22Rv1 (cell line): ENCODE results near the gene ZNF302.

Source experiments
- H3K27ac ChIP-seq: fragments of 450-650 bp; 2 replicates; pipeline ENCODE4 v1.5.1; 2017
- CTCF ChIP-seq: fragments of 450-650 bp; IDR thresholded peaks from 2 replicates; pipeline ENCODE4 v1.5.1; 2017; ENCODE audit warnings: mild to moderate bottlenecking
- ZFX ChIP-seq: fragments of 450-650 bp; IDR thresholded peaks from 2 replicates; pipeline ENCODE4 v1.6.1; 2017; ENCODE audit warnings: antibody characterized with exemption, borderline replicate concordance

The ZNF302 gene

GRCh38 chr19:34713262-34713637 lies 35.8 kb downstream of the ZNF302 start:
- no peak for TF ChIP-seq CTCF
- no peak for TF ChIP-seq ZFX
- no peak overlapping the region for H3K27ac ChIP-seq

- TF ChIP-seq ZFX (no peak), CTCF (no peak)
- no peak overlapping the region for H3K27ac ChIP-seq
Measured at GRCh38 chr19:34715357-34715756, 37.9 kb downstream of the ZNF302 start.

GRCh38 chr19:34722353-34722752 lies 44.9 kb downstream of the ZNF302 start:
- TF ChIP-seq ZFX, result no peak
- TF ChIP-seq CTCF, result no peak
- no peak overlapping the region for H3K27ac ChIP-seq

DNA sequence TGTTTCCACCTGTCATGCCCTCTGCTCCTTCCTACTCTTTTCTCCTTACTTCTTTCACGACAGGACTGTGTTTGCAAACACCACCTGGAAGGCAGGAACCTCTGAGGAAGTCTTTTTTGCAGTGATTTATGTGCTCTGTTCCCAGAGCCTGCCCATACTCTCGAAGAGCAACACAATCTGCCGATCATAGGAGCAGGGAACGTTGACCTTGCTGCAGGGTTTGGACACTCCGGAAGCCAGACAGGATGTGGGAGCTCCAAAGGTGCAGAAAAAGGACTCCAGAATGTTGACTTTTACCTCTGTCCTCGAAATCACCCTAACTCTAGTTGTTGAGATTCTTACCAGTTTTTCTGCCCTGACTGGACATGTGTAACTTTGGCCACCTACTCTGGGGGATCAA lies 47.9 kb downstream of the ZNF302 start:
- H3K27ac ChIP-seq, result no peak overlapping the region
- TF ChIP-seq CTCF (no peak), ZFX (no peak)

DNA sequence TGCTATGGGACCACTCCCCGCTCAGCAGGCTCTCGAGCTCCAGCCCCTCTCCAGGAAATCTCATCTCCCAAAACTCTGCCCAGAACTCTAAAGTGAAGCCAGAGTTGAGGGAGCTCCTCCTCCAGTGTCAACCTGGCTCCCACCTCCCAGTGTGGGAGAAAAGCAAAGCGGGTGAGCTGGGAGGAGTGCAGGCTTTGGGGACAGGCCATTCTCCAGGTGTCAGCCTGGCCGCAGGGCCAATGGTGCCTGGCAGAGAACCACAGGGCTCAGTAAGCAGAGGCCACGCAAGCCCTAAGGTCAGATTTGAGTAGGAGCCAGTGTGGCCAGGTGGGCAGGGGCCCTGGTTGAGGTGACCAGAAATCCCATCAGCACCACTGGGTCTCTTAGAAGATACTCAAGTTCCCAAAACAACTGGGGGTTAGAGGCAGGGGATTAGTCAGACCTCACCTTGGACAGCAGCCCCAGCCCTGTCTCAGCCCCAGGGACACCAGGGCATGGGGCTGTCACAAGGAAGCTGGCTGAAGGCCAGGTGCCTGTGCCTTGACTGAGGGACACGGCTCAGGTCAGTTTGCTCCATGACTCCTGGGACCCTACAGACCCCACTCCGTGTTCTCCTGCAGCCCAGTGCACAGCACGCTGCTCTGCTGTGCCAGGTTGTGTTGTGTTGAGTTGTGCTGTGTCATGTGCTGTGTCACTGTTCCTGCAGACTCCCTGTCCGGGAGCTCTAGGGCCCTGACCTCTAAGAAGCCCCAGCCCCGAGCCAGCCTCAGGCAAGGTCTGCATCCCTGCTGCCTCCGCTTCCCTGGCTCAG lies 53.7 kb downstream of the ZNF302 start:
- no peak overlapping the region for H3K27ac ChIP-seq
- TF ChIP-seq CTCF, result no peak
- no peak for TF ChIP-seq ZFX

DNA sequence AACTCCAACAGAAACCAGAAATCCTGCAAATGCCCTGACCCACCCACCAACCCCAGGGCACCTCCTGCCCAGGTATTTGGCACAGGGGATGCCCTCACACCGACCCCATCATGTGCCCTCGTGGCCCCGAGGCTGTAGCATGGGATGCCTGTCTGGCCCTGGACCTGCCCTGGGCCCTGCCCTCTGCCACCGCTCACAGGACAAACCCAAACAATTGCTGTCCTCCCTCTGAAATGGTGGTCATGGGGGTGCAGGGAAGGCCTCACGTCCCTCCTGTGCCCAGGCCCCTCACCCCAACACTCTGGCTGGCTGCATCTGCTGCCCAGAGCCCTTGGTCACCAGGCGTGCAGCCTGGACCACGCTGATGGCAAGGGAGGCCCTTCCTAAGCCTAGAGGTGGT lies 54.5 kb downstream of the ZNF302 start:
- H3K27ac ChIP-seq, result no peak overlapping the region
- TF ChIP-seq CTCF, result no peak
- TF ChIP-seq ZFX, result no peak

GRCh38 chr19:34732612-34733211 lies 55.2 kb downstream of the ZNF302 start:
- TF ChIP-seq CTCF (no peak), ZFX (no peak)
- no peak overlapping the region for H3K27ac ChIP-seq
